Measurements from ENCODE around the gene LDLRAD4.

Gene LDLRAD4

GRCh38 chr18:13232086-13232917 lies 13.7 kb downstream of the LDLRAD4 start:
- DNase-seq: no peak

- DNase-seq: no peak
Observed at GRCh38 chr18:13232971-13233786, 14.6 kb downstream of the LDLRAD4 start.

DNA sequence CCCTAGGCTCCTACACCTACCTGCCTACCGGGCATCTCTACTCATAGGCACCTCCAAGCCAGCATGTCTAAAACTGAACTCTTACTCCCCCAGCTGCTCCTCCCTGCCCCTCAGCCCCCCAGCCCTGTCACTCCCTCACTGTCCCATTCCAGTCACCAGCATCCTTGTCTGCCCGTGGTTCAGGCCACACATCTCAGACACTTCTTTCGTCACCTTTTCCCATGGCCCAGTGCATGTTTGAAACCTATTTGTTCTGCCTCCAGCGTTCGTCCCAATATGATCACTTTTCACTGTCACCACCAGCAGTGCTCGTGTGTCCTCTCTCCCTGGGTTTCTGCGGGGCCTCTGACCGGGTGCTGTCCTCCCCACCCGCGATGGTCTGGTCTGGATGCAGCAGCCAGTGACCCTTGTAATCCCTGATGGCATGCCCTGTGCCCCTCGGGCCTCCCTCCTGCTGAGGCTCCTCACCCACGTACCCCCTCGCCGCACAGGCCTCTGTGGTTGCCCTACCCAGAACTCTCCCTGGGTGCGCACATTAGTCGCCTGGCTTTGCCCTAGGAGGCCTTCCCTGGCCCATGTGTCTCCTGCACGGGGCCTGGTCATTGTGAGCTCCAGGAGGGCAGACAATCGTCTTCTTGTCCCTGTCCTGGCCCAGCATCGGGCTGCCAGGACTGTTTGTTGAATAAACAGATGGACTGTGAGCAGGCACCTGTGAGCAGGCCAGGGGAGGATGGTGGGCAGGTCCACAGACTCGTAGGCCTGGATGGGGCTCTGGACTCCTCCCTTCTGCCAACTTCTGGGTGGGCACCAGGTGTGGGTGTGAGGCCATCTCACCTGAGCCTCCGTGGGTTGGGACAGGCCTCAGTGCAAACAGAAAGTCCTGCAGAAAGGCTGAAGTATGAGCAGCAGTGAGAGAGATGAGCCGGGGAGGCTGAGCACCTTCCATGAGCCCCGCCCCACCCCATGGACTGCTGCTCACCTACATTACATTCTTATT lies 15.5 kb downstream of the LDLRAD4 start:
- no peak for DNase-seq

GRCh38 chr18:13235421-13235831 lies 16.9 kb downstream of the LDLRAD4 start:
- no peak for DNase-seq

- no peak for DNase-seq
Observed at GRCh38 chr18:13235981-13236380, 17.4 kb downstream of the LDLRAD4 start.

- no peak for DNase-seq
Observed at GRCh38 chr18:13236411-13236810, 17.9 kb downstream of the LDLRAD4 start.

DNA sequence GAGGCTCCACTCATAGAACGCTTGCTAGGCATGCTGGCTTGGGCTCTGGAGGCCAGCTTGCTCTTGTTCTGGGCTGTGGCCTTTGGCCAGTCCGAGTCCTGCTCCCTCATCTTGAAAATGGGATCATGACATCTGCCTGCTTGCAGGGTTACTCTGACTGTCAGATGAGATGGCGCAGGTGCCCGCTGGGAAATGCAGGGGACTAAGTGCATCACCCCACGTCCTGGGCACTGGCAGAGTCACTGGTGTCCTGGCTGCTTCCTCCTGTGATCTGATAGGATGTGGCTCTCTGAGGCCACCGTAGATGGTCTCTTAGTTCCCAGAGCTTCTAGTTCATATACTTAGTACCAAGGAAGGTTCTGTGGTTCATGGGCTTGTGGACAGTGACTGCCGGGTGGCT lies 18.5 kb downstream of the LDLRAD4 start:
- no peak for DNase-seq

DNA sequence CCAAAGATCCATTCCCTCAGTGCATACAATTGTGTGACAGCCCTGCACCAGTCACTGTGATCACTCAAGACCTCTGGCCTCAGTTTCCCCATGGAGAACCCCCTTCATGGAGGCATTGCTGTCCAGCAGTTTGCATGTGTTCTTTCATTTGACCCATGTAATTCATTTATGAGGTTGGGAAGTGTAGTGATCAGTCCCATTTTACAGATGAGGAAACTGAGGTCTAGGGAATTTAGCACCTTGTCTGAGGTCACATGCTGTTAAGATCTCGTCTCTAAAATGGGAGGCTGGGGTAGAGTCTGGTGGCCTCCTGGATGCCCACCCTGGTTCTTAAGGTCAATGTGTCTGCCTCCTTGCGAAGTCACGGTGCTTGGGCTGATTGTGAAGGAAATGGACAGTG lies 19.1 kb downstream of the LDLRAD4 start:
- DNase-seq: no peak

GRCh38 chr18:13239171-13239956 lies 20.8 kb downstream of the LDLRAD4 start:
- DNase-seq: no peak

GRCh38 chr18:13240060-13240725 lies 21.6 kb downstream of the LDLRAD4 start:
- DNase-seq: no peak

DNA sequence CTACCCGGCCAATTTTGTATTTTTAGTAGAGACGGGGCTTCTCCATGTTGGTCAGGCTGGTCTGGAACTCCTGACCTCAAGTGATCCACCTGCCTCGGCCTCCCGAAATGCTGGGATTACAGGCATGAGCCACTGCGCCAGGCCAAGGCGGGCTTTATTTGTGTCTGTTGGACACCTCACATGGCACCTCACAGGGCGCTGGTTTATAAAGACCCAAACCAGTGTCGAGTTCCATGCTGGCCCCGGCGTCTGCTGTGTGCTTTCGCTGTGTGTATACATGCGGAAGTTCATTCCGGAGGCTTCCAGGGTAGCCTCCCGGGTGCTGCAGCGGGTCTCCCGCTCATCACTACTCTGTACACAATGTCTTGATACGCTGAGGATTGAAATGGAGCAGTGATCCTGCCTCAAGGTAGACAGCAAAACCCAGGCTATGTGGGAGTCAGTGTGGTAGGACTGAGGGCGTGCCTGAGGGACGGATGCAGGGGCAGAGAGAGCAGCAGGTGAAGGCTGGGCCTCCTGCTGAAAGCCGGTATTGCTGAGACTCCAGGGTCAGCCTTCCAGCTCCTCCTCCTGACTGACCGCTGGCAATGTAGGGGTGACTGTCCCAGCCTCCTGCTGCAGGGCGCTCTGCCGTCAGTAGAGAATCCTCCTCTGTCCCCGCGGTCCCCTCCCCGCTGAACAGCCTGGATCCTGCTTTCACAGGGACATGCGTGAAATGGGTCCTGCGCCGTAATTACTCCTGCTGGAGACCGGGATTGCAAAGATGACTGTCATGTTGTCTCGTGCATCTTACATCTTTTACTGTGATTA lies 22.7 kb downstream of the LDLRAD4 start:
- DNase-seq: no peak

- no peak for DNase-seq
Observed at GRCh38 chr18:13241893-13242175, 23.3 kb downstream of the LDLRAD4 start.

DNA sequence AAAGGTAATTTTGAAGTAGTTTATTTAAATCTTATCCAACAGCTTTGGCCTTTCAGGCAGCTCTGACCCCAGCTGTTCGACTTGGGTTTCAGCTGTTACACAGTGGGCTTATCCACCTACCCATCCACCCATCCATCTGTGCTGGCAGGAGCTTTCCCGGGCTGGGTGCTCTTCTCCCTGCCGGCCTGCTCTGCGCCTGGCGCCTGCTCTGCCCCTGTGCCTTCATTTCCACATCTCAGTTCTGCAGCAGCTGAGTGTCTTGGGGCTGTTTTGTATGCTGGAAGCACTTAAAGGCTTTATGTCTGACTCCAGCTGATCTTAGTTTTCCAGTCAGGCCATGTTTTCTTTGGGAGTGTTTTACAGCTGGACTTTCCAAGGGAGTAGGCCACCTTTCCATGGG lies 24.2 kb downstream of the LDLRAD4 start:
- no peak for DNase-seq

- DNase-seq: no peak
Observed at GRCh38 chr18:13243363-13243762, 24.8 kb downstream of the LDLRAD4 start.

DNA sequence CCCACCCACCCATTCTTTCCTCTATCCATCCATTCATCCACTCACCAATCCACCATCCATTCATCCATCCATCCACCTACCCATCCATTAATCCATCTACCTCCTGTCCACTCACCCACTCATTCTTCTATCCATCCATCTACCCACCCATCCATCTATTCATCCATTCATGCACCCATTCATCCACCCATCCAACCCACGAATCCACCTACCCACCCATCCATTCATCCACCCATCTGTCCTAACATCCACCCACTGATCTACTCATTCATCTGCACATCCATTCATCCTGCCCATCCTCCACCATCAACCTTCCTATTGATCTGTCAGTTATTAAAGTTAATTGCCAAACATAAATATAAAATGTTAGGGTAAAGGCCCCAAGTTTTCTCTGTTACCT lies 25.6 kb downstream of the LDLRAD4 start:
- DNase-seq: no peak

- DNase-seq: no peak
Observed at GRCh38 chr18:13245481-13246000, 27.0 kb downstream of the LDLRAD4 start.

DNA sequence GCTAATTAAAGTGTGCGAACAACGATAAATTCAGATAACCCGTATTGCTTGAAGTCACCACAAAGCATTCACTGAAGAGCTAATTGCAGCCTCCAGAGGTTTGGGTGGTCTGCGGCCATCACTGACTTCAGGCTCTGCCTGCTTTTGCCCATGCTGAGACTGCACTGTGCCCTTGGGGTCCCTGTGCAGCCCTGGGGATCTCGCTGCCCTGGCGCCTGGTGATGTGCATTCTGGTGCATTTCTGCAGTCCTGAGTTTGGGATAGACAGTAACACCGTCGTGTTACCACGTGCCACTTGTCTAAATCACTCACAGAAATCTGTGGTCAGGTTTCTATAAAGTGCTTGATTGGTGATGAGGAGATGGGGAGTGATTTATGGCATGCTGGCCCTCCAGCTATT lies 27.6 kb downstream of the LDLRAD4 start:
- DNase-seq: no peak

GRCh38 chr18:13246591-13246990 lies 28.0 kb downstream of the LDLRAD4 start:
- DNase-seq: no peak

- DNase-seq: no peak
Observed at GRCh38 chr18:13247506-13247905, 28.9 kb downstream of the LDLRAD4 start.

- DNase-seq: no peak
Observed at GRCh38 chr18:13252686-13253410, 34.3 kb downstream of the LDLRAD4 start.

Data from stimulated activated CD4-positive, alpha-beta T cell treated with anti-CD3 and anti-CD28 coated beads, Interleukin-2, amount 100 ng/mL, for 48 hours (primary cell).